Measurements from ENCODE around the gene NUDT7.

Gene NUDT7

GRCh38 chr16:77767211-77767610, 44.9 kb downstream of the NUDT7 start:
- ChIA-PET POLR2A (no interaction called here), CTCF (no interaction called here)
- Histone ChIP-seq H3K9me3 (ENCODE audit: control extremely low read depth in 1 of 5, control insufficient read depth in 4 of 5, insufficient read depth in 2 of 5, low read depth in 1 of 5, low read length in 4 of 5) (no peaks in the 10 kb centered on the region), H3K4me1 (ENCODE audit: control extremely low read depth in 1 of 4, control insufficient read depth in 4 of 4, insufficient read depth in 4 of 4, low read length in 3 of 4) (no peaks in the 10 kb centered on the region), H3K27me3 (replicated peaks in 2 of 5; ENCODE audit: control insufficient read depth in 4 of 5, insufficient read depth in 5 of 5, low read length in 4 of 5) (no peaks in the 10 kb centered on the region), H3K27ac (ENCODE audit: insufficient read depth in 1 of 2, low read depth in 1 of 2, low read length in 2 of 2, poor library complexity in 1 of 2, severe bottlenecking in 2 of 2) (no peak overlapping the region), H3K4me3 (ENCODE audit: control insufficient read depth in 1 of 7, extremely low read depth in 1 of 7, insufficient read depth in 4 of 7, low read depth in 2 of 7, low read length in 6 of 7) (no peak overlapping the region), H3K36me3 (ENCODE audit: control insufficient read depth in 4 of 4, insufficient read depth in 4 of 4, low read length in 3 of 4) (no peaks in the 10 kb centered on the region)
- no peak for DNase-seq
- WGBS (ENCODE audit: insufficient coverage): 50% methylated on average over 1 of the region's 4 CpGs

DNA sequence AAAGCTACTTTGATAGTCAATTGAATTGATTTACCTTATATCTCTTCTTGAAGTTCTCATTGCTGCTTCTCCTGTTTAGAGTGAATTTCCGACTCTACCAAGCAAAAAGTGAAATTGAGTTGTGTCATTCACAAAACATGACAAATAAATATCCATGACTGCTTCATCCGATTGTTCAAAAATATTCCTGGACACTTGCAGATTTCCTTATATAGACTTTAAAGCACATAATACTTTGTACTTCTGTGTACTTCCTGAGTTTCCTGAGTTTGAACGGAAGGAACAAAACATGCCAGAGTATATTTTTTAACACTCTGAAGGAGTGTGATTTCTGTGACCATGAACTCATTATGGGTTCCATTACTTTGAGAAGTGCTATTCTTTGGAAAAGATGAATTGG, 45.5 kb downstream of the NUDT7 start:
- ChIA-PET CTCF (no interaction called here), POLR2A (no interaction called here)
- H3K4me3 ChIP-seq (ENCODE audit: control insufficient read depth in 1 of 7, extremely low read depth in 1 of 7, insufficient read depth in 4 of 7, low read depth in 2 of 7, low read length in 6 of 7): no peak overlapping the region
- H3K4me1 ChIP-seq (ENCODE audit: control extremely low read depth in 1 of 4, control insufficient read depth in 4 of 4, insufficient read depth in 4 of 4, low read length in 3 of 4): no peaks in the 10 kb centered on the region
- WGBS (ENCODE audit: insufficient coverage): 90% methylated on average over 2 of the region's 3 CpGs
- no peak overlapping the region for H3K27ac ChIP-seq (ENCODE audit: insufficient read depth in 1 of 2, low read depth in 1 of 2, low read length in 2 of 2, poor library complexity in 1 of 2, severe bottlenecking in 2 of 2)
- no peak for DNase-seq
- no peaks in the 10 kb centered on the region for H3K9me3 ChIP-seq (ENCODE audit: control extremely low read depth in 1 of 5, control insufficient read depth in 4 of 5, insufficient read depth in 2 of 5, low read depth in 1 of 5, low read length in 4 of 5)
- no peaks in the 10 kb centered on the region for H3K27me3 ChIP-seq (replicated peaks in 2 of 5; ENCODE audit: control insufficient read depth in 4 of 5, insufficient read depth in 5 of 5, low read length in 4 of 5)
- no peaks in the 10 kb centered on the region for H3K36me3 ChIP-seq (ENCODE audit: control insufficient read depth in 4 of 4, insufficient read depth in 4 of 4, low read length in 3 of 4)

DNA sequence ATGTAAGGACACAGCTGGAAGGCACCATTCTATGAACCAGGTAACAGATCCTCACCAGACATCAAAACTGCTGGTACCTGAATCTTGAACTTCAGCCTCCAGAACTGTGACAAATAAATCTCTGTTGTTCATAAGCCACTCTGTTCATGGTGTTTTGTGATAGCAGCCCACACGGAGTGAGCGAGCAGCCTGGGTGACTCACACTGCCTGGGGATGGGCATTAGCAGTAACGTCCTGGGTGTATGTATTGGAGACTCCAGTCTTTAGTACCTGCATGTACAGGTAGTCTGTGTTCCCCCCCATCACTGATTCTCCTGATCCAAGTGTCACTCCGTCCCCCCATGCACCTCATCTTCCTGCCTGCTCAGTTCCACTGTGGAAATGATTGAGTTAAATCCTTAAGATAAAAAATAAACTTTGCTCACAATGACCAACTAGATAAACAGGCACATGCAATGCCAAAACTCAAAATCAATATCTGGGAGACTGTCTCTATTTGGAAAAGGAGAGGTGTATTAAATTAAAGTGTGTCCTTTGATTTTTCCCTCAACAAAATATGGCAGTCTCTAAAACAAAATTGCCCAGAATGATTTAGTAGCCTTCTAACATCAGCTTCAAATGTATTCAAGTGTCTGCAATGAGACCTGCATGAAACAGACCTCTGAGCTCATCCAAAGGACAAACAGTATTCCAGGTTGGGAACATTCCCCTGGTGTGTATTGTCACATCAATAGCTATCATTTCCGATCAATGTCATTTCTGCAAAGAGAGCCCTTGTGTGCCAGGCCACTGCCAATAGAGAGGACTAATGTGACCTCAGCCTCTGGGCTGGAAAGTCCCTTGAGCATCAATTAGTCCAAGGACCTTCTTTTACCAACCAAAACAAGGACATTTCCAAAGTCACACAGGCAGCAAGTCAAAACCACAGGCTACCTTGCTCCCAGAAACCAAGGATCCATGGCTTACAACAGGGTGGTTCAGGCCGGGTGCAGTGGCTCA, 53.9 kb downstream of the NUDT7 start:
- POLR2A ChIA-PET: no interaction called here
- Histone ChIP-seq H3K4me3 (ENCODE audit: control insufficient read depth in 1 of 7, extremely low read depth in 1 of 7, insufficient read depth in 4 of 7, low read depth in 2 of 7, low read length in 6 of 7) (no peak overlapping the region), H3K27me3 (replicated peaks in 2 of 5; ENCODE audit: control insufficient read depth in 4 of 5, insufficient read depth in 5 of 5, low read length in 4 of 5) (peaks cover 0 to 8% (median 0%) of the 10 kb centered on the region in 5 experiments), H3K4me1 (ENCODE audit: control extremely low read depth in 1 of 4, control insufficient read depth in 4 of 4, insufficient read depth in 4 of 4, low read length in 3 of 4) (no peaks in the 10 kb centered on the region), H3K9me3 (ENCODE audit: control extremely low read depth in 1 of 5, control insufficient read depth in 4 of 5, insufficient read depth in 2 of 5, low read depth in 1 of 5, low read length in 4 of 5) (no peaks in the 10 kb centered on the region), H3K27ac (ENCODE audit: insufficient read depth in 1 of 2, low read depth in 1 of 2, low read length in 2 of 2, poor library complexity in 1 of 2, severe bottlenecking in 2 of 2) (no peak overlapping the region), H3K36me3 (ENCODE audit: control insufficient read depth in 4 of 4, insufficient read depth in 4 of 4, low read length in 3 of 4) (no peaks in the 10 kb centered on the region)
- 94% methylated on average over 4 of the region's 6 CpGs for WGBS (ENCODE audit: insufficient coverage)
- no peak for DNase-seq
- CTCF ChIA-PET: no interaction called here

DNA sequence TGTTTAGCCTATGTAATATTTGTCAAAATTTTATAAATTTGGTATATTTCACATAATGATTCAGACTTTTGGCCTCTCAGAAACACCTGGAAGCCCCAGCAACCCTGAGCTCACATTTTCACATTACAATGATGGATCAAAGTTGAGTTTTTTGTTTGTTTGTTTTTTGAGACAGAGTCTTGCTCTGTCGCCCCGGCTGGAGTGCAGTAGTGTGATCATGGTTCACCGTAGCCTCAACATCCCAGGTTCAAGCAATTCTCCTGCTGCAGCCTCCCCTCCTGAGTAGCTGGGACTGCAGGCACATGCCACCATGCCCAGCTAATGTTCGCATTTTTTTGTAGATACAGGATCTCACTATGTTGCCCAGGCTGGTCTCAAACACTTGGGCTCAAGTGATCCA, 55.4 kb downstream of the NUDT7 start:
- ChIA-PET CTCF (no interaction called here), POLR2A (no interaction called here)
- H3K4me3 ChIP-seq (ENCODE audit: control insufficient read depth in 1 of 7, extremely low read depth in 1 of 7, insufficient read depth in 4 of 7, low read depth in 2 of 7, low read length in 6 of 7): no peak overlapping the region
- H3K27ac ChIP-seq (ENCODE audit: insufficient read depth in 1 of 2, low read depth in 1 of 2, low read length in 2 of 2, poor library complexity in 1 of 2, severe bottlenecking in 2 of 2): no peak overlapping the region
- peaks cover 0 to 10% (median 2%) of the 10 kb centered on the region in 5 experiments for H3K27me3 ChIP-seq (replicated peaks in 2 of 5; ENCODE audit: control insufficient read depth in 4 of 5, insufficient read depth in 5 of 5, low read length in 4 of 5)
- 100% methylated on average over 1 of the region's 4 CpGs for WGBS (ENCODE audit: insufficient coverage)
- no peaks in the 10 kb centered on the region for H3K36me3 ChIP-seq (ENCODE audit: control insufficient read depth in 4 of 4, insufficient read depth in 4 of 4, low read length in 3 of 4)
- H3K9me3 ChIP-seq (ENCODE audit: control extremely low read depth in 1 of 5, control insufficient read depth in 4 of 5, insufficient read depth in 2 of 5, low read depth in 1 of 5, low read length in 4 of 5): no peaks in the 10 kb centered on the region
- no peaks in the 10 kb centered on the region for H3K4me1 ChIP-seq (ENCODE audit: control extremely low read depth in 1 of 4, control insufficient read depth in 4 of 4, insufficient read depth in 4 of 4, low read length in 3 of 4)
- no peak for DNase-seq

DNA sequence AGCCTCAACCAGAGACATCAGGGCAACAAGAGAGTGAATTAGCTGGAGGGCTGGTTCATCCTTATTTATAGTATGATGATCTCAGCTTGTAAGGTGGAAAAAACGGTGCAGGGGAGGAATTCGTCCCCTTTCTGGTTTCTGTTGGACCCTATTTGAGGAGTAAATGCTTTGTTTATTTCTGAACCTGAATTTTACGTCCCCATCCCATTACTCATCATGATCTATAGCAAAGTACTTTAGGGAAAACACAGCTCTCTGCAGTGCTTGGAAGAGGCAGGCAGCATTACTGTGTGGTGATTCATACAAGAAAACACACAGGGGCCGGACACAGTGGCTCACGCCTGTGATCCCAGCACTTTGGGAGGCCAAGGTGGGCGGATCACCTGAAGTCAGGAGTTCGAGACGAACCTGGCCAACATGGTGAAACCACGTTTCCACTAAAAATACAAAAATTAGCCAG, 58.1 kb downstream of the NUDT7 start:
- Histone ChIP-seq H3K4me1 (ENCODE audit: control extremely low read depth in 1 of 4, control insufficient read depth in 4 of 4, insufficient read depth in 4 of 4, low read length in 3 of 4) (no peaks in the 10 kb centered on the region), H3K9me3 (ENCODE audit: control extremely low read depth in 1 of 5, control insufficient read depth in 4 of 5, insufficient read depth in 2 of 5, low read depth in 1 of 5, low read length in 4 of 5) (no peaks in the 10 kb centered on the region), H3K27me3 (replicated peaks in 2 of 5; ENCODE audit: control insufficient read depth in 4 of 5, insufficient read depth in 5 of 5, low read length in 4 of 5) (peaks cover 0 to 10% (median 2%) of the 10 kb centered on the region in 5 experiments), H3K4me3 (ENCODE audit: control insufficient read depth in 1 of 7, extremely low read depth in 1 of 7, insufficient read depth in 4 of 7, low read depth in 2 of 7, low read length in 6 of 7) (no peak overlapping the region), H3K36me3 (ENCODE audit: control insufficient read depth in 4 of 4, insufficient read depth in 4 of 4, low read length in 3 of 4) (no peaks in the 10 kb centered on the region), H3K27ac (ENCODE audit: insufficient read depth in 1 of 2, low read depth in 1 of 2, low read length in 2 of 2, poor library complexity in 1 of 2, severe bottlenecking in 2 of 2) (no peak overlapping the region)
- 88% methylated on average over 4 of the region's 9 CpGs for WGBS (ENCODE audit: insufficient coverage)
- ChIA-PET CTCF (no interaction called here), POLR2A (no interaction called here)
- DNase-seq: no peak

GRCh38 chr16:77781091-77781490, 58.8 kb downstream of the NUDT7 start:
- no peaks in the 10 kb centered on the region for H3K9me3 ChIP-seq (ENCODE audit: control extremely low read depth in 1 of 5, control insufficient read depth in 4 of 5, insufficient read depth in 2 of 5, low read depth in 1 of 5, low read length in 4 of 5)
- no peak overlapping the region for H3K4me3 ChIP-seq (ENCODE audit: control insufficient read depth in 1 of 7, extremely low read depth in 1 of 7, insufficient read depth in 4 of 7, low read depth in 2 of 7, low read length in 6 of 7)
- POLR2A ChIA-PET: no interaction called here
- peaks cover 0 to 13% (median 4%) of the 10 kb centered on the region in 5 experiments for H3K27me3 ChIP-seq (replicated peaks in 2 of 5; ENCODE audit: control insufficient read depth in 4 of 5, insufficient read depth in 5 of 5, low read length in 4 of 5)
- no peak overlapping the region for H3K27ac ChIP-seq (ENCODE audit: insufficient read depth in 1 of 2, low read depth in 1 of 2, low read length in 2 of 2, poor library complexity in 1 of 2, severe bottlenecking in 2 of 2)
- DNase-seq: no peak
- no peaks in the 10 kb centered on the region for H3K4me1 ChIP-seq (ENCODE audit: control extremely low read depth in 1 of 4, control insufficient read depth in 4 of 4, insufficient read depth in 4 of 4, low read length in 3 of 4)
- CTCF ChIA-PET: no interaction called here
- no peaks in the 10 kb centered on the region for H3K36me3 ChIP-seq (ENCODE audit: control insufficient read depth in 4 of 4, insufficient read depth in 4 of 4, low read length in 3 of 4)

GRCh38 chr16:77782694-77783093, 60.4 kb downstream of the NUDT7 start:
- POLR2A ChIA-PET: no interaction called here
- CTCF ChIA-PET: no interaction called here
- 43% methylated on average over 2 of the region's 2 CpGs for whole genome bisulfite sequencing (ENCODE audit: insufficient coverage)

More at GRCh38 chr16:77782694-77783093, 60.4 kb downstream of the NUDT7 start:
- Histone ChIP-seq H3K4me3 (ENCODE audit: control insufficient read depth in 1 of 7, extremely low read depth in 1 of 7, insufficient read depth in 4 of 7, low read depth in 2 of 7, low read length in 6 of 7) (no peak overlapping the region), H3K36me3 (ENCODE audit: control insufficient read depth in 4 of 4, insufficient read depth in 4 of 4, low read length in 3 of 4) (no peaks in the 10 kb centered on the region), H3K27ac (ENCODE audit: insufficient read depth in 1 of 2, low read depth in 1 of 2, low read length in 2 of 2, poor library complexity in 1 of 2, severe bottlenecking in 2 of 2) (no peak overlapping the region), H3K4me1 (ENCODE audit: control extremely low read depth in 1 of 4, control insufficient read depth in 4 of 4, insufficient read depth in 4 of 4, low read length in 3 of 4) (no peaks in the 10 kb centered on the region), H3K27me3 (replicated peaks in 2 of 5; ENCODE audit: control insufficient read depth in 4 of 5, insufficient read depth in 5 of 5, low read length in 4 of 5) (peaks cover 0 to 29% (median 15%) of the 10 kb centered on the region in 5 experiments), H3K9me3 (ENCODE audit: control extremely low read depth in 1 of 5, control insufficient read depth in 4 of 5, insufficient read depth in 2 of 5, low read depth in 1 of 5, low read length in 4 of 5) (no peaks in the 10 kb centered on the region)
- DNase-seq: peak in 2 of 3 donors; percentile 17 to 31

Measured in common myeloid progenitor, CD34-positive (primary cell).